HepG2 (cell line): ENCODE measurements around the gene TIAM2. TPM values are rescaled to one million over a fixed set of nuclear protein-coding genes. Genes with fewer than 3 reads are reported as not detected.

Experiments used
- ATAC-seq: fragments of 200-7000 bp; cut with Tn5 transposase; 3 replicates; pipeline ENCODE4 v1.9.1; 2020; ENCODE audit warnings: mild to moderate bottlenecking, moderate library complexity
- BruUV-seq: library from RNA; stranded (reverse); fragments of 400-500 nt; replicated peaks from 2 replicates; lab custom pipeline; 2021; lab: Mats Ljungman, UMichigan
- CTCF ChIA-PET: fragments of 300-600 bp; formaldehyde crosslinking; extraction: SDS; loops from one replicate; lab custom pipeline; 2021; ENCODE audit warnings: low total read pairs, inconsistent platforms, low intra/inter-chr PET ratio; lab: Yijun Ruan, JAX
- POLR2A ChIA-PET: fragments of 350-600 bp; sonication (Branson Sonifier 250); formaldehyde crosslinking; loops from one replicate; lab custom pipeline; 2020; ENCODE audit warnings: antibody characterized with exemption, inconsistent platforms; lab: Yijun Ruan, JAX
- DNase-seq: peaks from one replicate; pipeline ENCODE4 v3.0.0-alpha.2; 2015; ENCODE audit warnings: low spot score
- FAIRE-seq: peaks from 3 replicates; lab custom pipeline; 2011; peaks lifted over from hg19 to GRCh38; lab: Jason Lieb, UNC
- H2AFZ ChIP-seq: one replicate; pipeline ENCODE4 v1.6.1; 2011; ENCODE audit warnings: low read length, inconsistent platforms
- H3K27ac ChIP-seq: fragments of 300-600 bp; 3 replicates; pipeline ENCODE4 v1.8.0; 2011; ENCODE audit warnings: mixed run types, mild to moderate bottlenecking, mixed read lengths, low read length, inconsistent platforms; ENCODE audit not compliant: insufficient read depth; ENCODE audit errors: extremely low read length
- H3K27me3 ChIP-seq, 2 experiments: fragments of 200-600 bp in 1 of 2; 2 replicates in 1 of 2; 3 replicates in 1 of 2; pipeline versions ENCODE4 v1.6.0 to v1.8.0; 2011; ENCODE audit warnings: low read length in 2 of 2, mild to moderate bottlenecking in 2 of 2, moderate library complexity in 2 of 2, inconsistent platforms in 1 of 2; ENCODE audit not compliant: insufficient read depth in 2 of 2, control insufficient read depth in 1 of 2
- H3K36me3 ChIP-seq, 2 experiments: fragments of 200-600 bp in 1 of 2; replicated peaks in 1 of 2; 2 replicates in 1 of 2; 3 replicates in 1 of 2; pipeline versions ENCODE4 v1.5.1 to v1.8.0; 2011; ENCODE audit warnings: low read length in 2 of 2, inconsistent platforms in 1 of 2; ENCODE audit not compliant: insufficient read depth in 2 of 2, control insufficient read depth in 1 of 2
- H3K4me1 ChIP-seq: 2 replicates; pipeline ENCODE4 v1.5.1; 2012; ENCODE audit warnings: low read length, inconsistent platforms; ENCODE audit not compliant: insufficient read depth
- H3K4me2 ChIP-seq: 2 replicates; pipeline ENCODE4 v1.6.0; 2011; ENCODE audit warnings: low read depth, low read length, inconsistent platforms
- H3K4me3 ChIP-seq, 3 experiments: fragments of 200-600 bp in 1 of 3; sonication (generic), shearing (Covaris generic) in 1 of 3; replicated peaks in 1 of 3; 2 replicates each; pipeline ENCODE4 v1.5.1; 2011 to 2016; ENCODE audit warnings: low read length in 3 of 3, inconsistent platforms in 2 of 3, low read depth in 2 of 3, mild to moderate bottlenecking in 2 of 3, control low read depth in 1 of 3, mixed read lengths in 1 of 3; ENCODE audit not compliant: insufficient read depth in 1 of 3
- H3K79me2 ChIP-seq: one replicate; pipeline ENCODE4 v1.6.1; 2011; ENCODE audit warnings: low read length, inconsistent platforms; ENCODE audit not compliant: insufficient read depth
- H3K9ac ChIP-seq: 2 replicates; pipeline ENCODE4 v1.6.0; 2011; ENCODE audit warnings: mild to moderate bottlenecking, low read depth, low read length, inconsistent platforms; ENCODE audit not compliant: insufficient read depth
- H3K9me3 ChIP-seq: 2 replicates; pipeline ENCODE4 v1.5.1; 2012; ENCODE audit warnings: mild to moderate bottlenecking, low read length
- H4K20me1 ChIP-seq: 2 replicates; pipeline ENCODE4 v1.6.0; 2011; ENCODE audit warnings: inconsistent platforms, mild to moderate bottlenecking, low read length, moderate library complexity; ENCODE audit not compliant: insufficient read depth
- BHLHE40 ChIP-seq: IDR thresholded peaks from 2 replicates; pipeline ENCODE4 v1.6.1; 2011; ENCODE audit warnings: low read length, improper control_type of control experiment
- CEBPB ChIP-seq: IDR thresholded peaks from 2 replicates; pipeline ENCODE4 v1.6.1; 2011; ENCODE audit warnings: low read depth, low read length, improper control_type of control experiment, borderline replicate concordance
- CREB1 ChIP-seq, 2 experiments: fragments of 450-650 bp in 1 of 2; IDR thresholded peaks; 2 replicates each; pipeline ENCODE4 v1.6.1; 2016 to 2017; ENCODE audit warnings: control low read depth in 1 of 2, mild to moderate bottlenecking in 1 of 2, missing compliant biosample characterization in 1 of 2, missing genetic modification characterization in 1 of 2
- DR1 ChIP-seq: sonication (generic); formaldehyde crosslinking; IDR thresholded peaks from 2 replicates; pipeline ENCODE4 v1.8.0; 2021; ENCODE audit warnings: mild to moderate bottlenecking, missing genetic modification reagents, inconsistent platforms
- HNF1A ChIP-seq, 2 experiments: sonication (generic) in 1 of 2; formaldehyde crosslinking in 1 of 2; IDR thresholded peaks; 2 replicates each; pipeline versions ENCODE4 v1.4.0 to v1.6.1; 2016 to 2020; ENCODE audit warnings: borderline replicate concordance in 1 of 2, low read depth in 1 of 2, mild to moderate bottlenecking in 1 of 2, missing genetic modification reagents in 1 of 2
- PHF5A ChIP-seq: IDR thresholded peaks from one replicate; pipeline ENCODE4 v1.6.1; 2018; ENCODE audit warnings: low read depth, missing genetic modification reagents; ENCODE audit not compliant: unreplicated experiment
- WGBS: methylation state at CpG from one replicate; pipeline ENCODE4 v1.1.6; 2017; ENCODE audit warnings: low lambda C conversion rate; 5-methylcytosine and 5-hydroxymethylcytosine counted together
- in situ Hi-C: cut with HindIII; loops from 2 replicates; pipeline ENCODE4 v1.10.0; 2017; ENCODE audit warnings: low pct_unique_long_range_greater_than_20kb; ENCODE audit not compliant: extremely low pct_ligation_motif_present
- intact Hi-C: fragments of 100-400 bp; cut with micrococcal nuclease; formaldehyde crosslinking; loops from one replicate; pipeline ENCODE4 v1.10.0; 2022; ENCODE audit not compliant: unreplicated experiment
- polyA plus RNA-seq, 8 experiments: library from polyadenylated mRNA; depleted of rRNA in 3 of 8; stranded (reverse) in 7 of 8; unstranded in 1 of 8; fragments of >200 nt; fragmentation: Illumina TruSeq in 4 of 8; extraction: Trizol in 4 of 8; gene quantifications; 2 replicates each; pipeline versions ENCODE4 v1.2.1 to v1.2.3, GENCODE V29; 2011 to 2016; ENCODE audit warnings: low read depth in 4 of 8, missing spikeins in 1 of 8, mixed read lengths in 1 of 8; ENCODE audit not compliant: insufficient read depth in 1 of 8
- total RNA-seq, 5 experiments: library from RNA; depleted of rRNA; stranded (reverse); fragments of >200 nt; fragmentation: Illumina TruSeq; extraction: Trizol; gene quantifications; 2 replicates each; pipeline ENCODE4 v1.2.3, GENCODE V29; 2016; ENCODE audit warnings: low read depth in 1 of 5

TIAM2 gene
- total and polyA plus RNA-seq, 2 of the 13 experiments (the other 11 are each of a cell fraction or from before 2014, with no cell fraction given): 4.1 to 4.5 TPM

- intact Hi-C loops: no loop called here
- POLR2A ChIA-PET: no interaction called here
- Histone ChIP-seq H3K4me3 (no peak overlapping the region), H3K27me3 (no peaks in the 10 kb centered on the region), H3K36me3 (no peaks in the 10 kb centered on the region), H3K9me3 (no peaks in the 10 kb centered on the region), H2AFZ (no peak overlapping the region), H3K79me2 (no peaks in the 10 kb centered on the region), H3K4me1 (peaks cover 28% of the 10 kb centered on the region), H3K9ac (no peak overlapping the region), H3K4me2 (no peak overlapping the region), H3K27ac (no peak overlapping the region), H4K20me1 (no peaks in the 10 kb centered on the region)
- FAIRE-seq (no peak), ATAC-seq (no peak), DNase-seq (no peak)
- BruUV-seq: no TSS peak
- TF ChIP-seq BHLHE40: no peak
- TF ChIP-seq HNF1A (IDR thresholded peaks at IDR 0.05; ENCODE audit: low read depth): no peak
- TF ChIP-seq HNF1A (CRISPR knock-in tag; IDR thresholded peaks at IDR 0.05; ENCODE audit: borderline replicate concordance): no peak
- TF ChIP-seq CREB1 (IDR thresholded peaks at IDR 0.05): no peak
- no peak for TF ChIP-seq CREB1 (CRISPR knock-in tag; IDR thresholded peaks at IDR 0.05)
- no peak for TF ChIP-seq DR1 (CRISPR knock-in tag)
- no peak for TF ChIP-seq PHF5A (CRISPR knock-in tag)
- TF ChIP-seq CEBPB: peak; percentile 76
- in situ Hi-C loops: no loop called here
- 51% methylated on average over 6 of the region's 6 CpGs for WGBS
- CTCF ChIA-PET: no interaction called here
These were observed 162.0 kb downstream of the TIAM2 start for GRCh38 chr6:155157101-155157500.
